Keratinocyte (primary cell): Measurements from ENCODE around the gene TGM4. TPM values are rescaled to one million over a fixed set of nuclear protein-coding genes. Genes with fewer than 3 reads are reported as not detected.

ENCODE experiments used
- DNase-seq: peaks from one replicate; pipeline ENCODE4 v3.0.0-alpha.2; 2011; ENCODE audit warnings: low read depth, missing footprints, low spot score
- FAIRE-seq: peaks from 2 replicates; lab custom pipeline; 2011; peaks lifted over from hg19 to GRCh38; lab: Jason Lieb, UNC
- H2AFZ ChIP-seq: 2 replicates; pipeline ENCODE4 v1.6.0; 2012; ENCODE audit warnings: low read length, control low read depth, inconsistent platforms; ENCODE audit not compliant: control insufficient read depth
- H3K27ac ChIP-seq: 2 replicates; pipeline ENCODE4 v1.5.1; 2011; ENCODE audit warnings: low read length; ENCODE audit not compliant: control insufficient read depth, insufficient read depth
- H3K27me3 ChIP-seq: 3 replicates; pipeline ENCODE4 v1.6.0; 2011; ENCODE audit warnings: low read length; ENCODE audit not compliant: control insufficient read depth, insufficient read depth; ENCODE audit errors: extremely low read depth
- H3K36me3 ChIP-seq, 2 experiments: 2 replicates in 1 of 2; 3 replicates in 1 of 2; pipeline ENCODE4 v1.5.1; 2011; ENCODE audit warnings: low read length in 2 of 2, mild to moderate bottlenecking in 1 of 2; ENCODE audit not compliant: control insufficient read depth in 2 of 2, insufficient read depth in 2 of 2; ENCODE audit errors: extremely low read depth in 1 of 2
- H3K4me1 ChIP-seq: 3 replicates; pipeline ENCODE4 v1.5.1; 2011; ENCODE audit warnings: low read length; ENCODE audit not compliant: control insufficient read depth, insufficient read depth; ENCODE audit errors: extremely low read depth
- H3K4me2 ChIP-seq: 3 replicates; pipeline ENCODE4 v1.6.0; 2011; ENCODE audit warnings: low read depth, low read length; ENCODE audit not compliant: control insufficient read depth, insufficient read depth; ENCODE audit errors: extremely low read depth
- H3K4me3 ChIP-seq, 3 experiments: fragments of 200-600 bp in 1 of 3; sonication (generic) in 1 of 3; 2 replicates in 2 of 3; 3 replicates in 1 of 3; pipeline ENCODE4 v1.5.1; 2011 to 2016; ENCODE audit warnings: low read length in 3 of 3, mild to moderate bottlenecking in 3 of 3, control low read depth in 2 of 3, inconsistent platforms in 1 of 3, low read depth in 1 of 3, mixed read lengths in 1 of 3, mixed run types in 1 of 3, moderate library complexity in 1 of 3; ENCODE audit not compliant: control insufficient read depth in 2 of 3, insufficient read depth in 2 of 3; ENCODE audit errors: extremely low read depth in 1 of 3
- H3K79me2 ChIP-seq: 2 replicates; pipeline ENCODE4 v1.6.0; 2012; ENCODE audit warnings: low read length; ENCODE audit not compliant: control insufficient read depth, insufficient read depth
- H3K9ac ChIP-seq: 3 replicates; pipeline ENCODE4 v1.6.0; 2011; ENCODE audit warnings: low read length; ENCODE audit not compliant: control insufficient read depth, insufficient read depth; ENCODE audit errors: extremely low read depth
- H3K9me1 ChIP-seq: 3 replicates; pipeline ENCODE4 v1.6.0; 2011; ENCODE audit warnings: low read length; ENCODE audit not compliant: control insufficient read depth, insufficient read depth; ENCODE audit errors: extremely low read depth
- H3K9me3 ChIP-seq: 2 replicates; pipeline ENCODE4 v1.5.1; 2012; ENCODE audit warnings: low read depth, low read length; ENCODE audit not compliant: control insufficient read depth
- H4K20me1 ChIP-seq: 3 replicates; pipeline ENCODE4 v1.6.0; 2011; ENCODE audit warnings: low read length; ENCODE audit not compliant: control insufficient read depth, insufficient read depth; ENCODE audit errors: extremely low read depth
- EZH2 ChIP-seq: IDR thresholded peaks from one replicate; pipeline ENCODE4 v1.6.1; 2012; ENCODE audit warnings: inconsistent platforms, mild to moderate bottlenecking, low read length, moderate library complexity
- dilution Hi-C: fragments of 300-500 bp; cut with MboI; formaldehyde crosslinking; loops from one replicate; pipeline ENCODE4 v1.7.0; 2020; ENCODE audit warnings: low sequenced_read_pairs; ENCODE audit not compliant: extremely low pct_ligation_motif_present
- polyA plus RNA-seq, 5 experiments: library from polyadenylated mRNA; depleted of rRNA in 3 of 5; stranded (reverse) in 3 of 5; stranded (forward) in 1 of 5; unstranded in 1 of 5; fragments of >200 nt; gene quantifications; 1 replicate in 1 of 5; 2 replicates in 3 of 5; 3 replicates in 1 of 5; pipeline versions ENCODE4 v1.2.1 to v1.2.3, GENCODE V29; 2011 to 2012; ENCODE audit warnings: missing spikeins in 2 of 5, low read depth in 1 of 5, low replicate concordance in 1 of 5
- TF ChIP-seq, protein P1 (sequence below), 3 experiments: IDR thresholded peaks in 1 of 3; conservative IDR thresholded peaks in 1 of 3; optimal IDR thresholded peaks in 1 of 3; 2 replicates in 2 of 3; 3 replicates in 1 of 3; pipeline versions ENCODE3 to v1.5.1; 2011; ENCODE audit warnings: low read length in 3 of 3, mild to moderate bottlenecking in 3 of 3, moderate library complexity in 2 of 3, control low read depth in 1 of 3, inconsistent platforms in 1 of 3; ENCODE audit not compliant: insufficient read depth in 2 of 3; ENCODE audit errors: extremely low read depth in 1 of 3

TGM4 gene
- polyA plus RNA-seq, 1 donor (not counting 4 experiments of a cell fraction or from before 2014, with no cell fraction given) = 1.3 TPM

DNA sequence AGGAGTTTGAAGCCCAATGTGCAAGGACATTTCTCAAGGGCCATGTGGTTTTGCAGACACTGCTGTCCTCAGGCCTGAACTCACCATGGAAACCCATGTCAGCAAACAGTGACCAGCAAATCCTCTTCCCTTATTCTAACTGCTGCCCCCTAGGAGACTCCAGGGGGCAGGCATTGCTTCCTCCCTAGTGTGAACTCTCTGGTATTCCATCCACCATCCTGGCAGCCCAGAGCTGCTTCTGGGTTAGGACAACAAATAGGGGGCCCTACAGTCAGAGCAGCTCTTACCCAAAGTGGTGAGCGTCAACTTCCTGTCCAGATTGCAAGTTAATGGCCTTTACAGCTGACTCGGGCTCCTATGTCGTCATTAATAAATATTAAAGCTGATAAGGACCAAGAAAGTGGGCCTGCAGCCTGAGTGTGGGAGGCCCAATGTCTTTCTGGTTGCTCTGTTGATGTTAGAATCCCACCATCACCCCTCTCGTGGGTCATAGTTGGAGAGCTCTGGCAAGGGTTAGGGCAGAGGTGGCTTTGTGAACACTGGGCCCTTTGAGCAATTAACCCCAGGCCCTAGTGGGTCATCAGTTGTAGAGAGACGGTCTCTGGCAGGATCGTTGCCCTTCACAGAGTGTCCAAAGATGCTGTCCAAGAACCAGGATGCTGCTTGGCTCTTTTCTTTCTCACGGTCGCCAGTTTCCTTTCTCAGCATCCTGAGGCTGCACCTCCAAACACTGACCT, 41.5 kb downstream of the TGM4 start:
- Histone ChIP-seq H3K9me3 (no peaks in the 10 kb centered on the region), H3K4me3 (no peak overlapping the region), H3K27ac (no peak overlapping the region), H3K36me3 (peaks cover 8 to 14% of the 10 kb centered on the region in 2 experiments), H3K27me3 (no peaks in the 10 kb centered on the region), H3K79me2 (no peaks in the 10 kb centered on the region), H2AFZ (no peak overlapping the region), H4K20me1 (no peaks in the 10 kb centered on the region), H3K4me2 (no peak overlapping the region), H3K9me1 (no peaks in the 10 kb centered on the region), H3K4me1 (no peaks in the 10 kb centered on the region), H3K9ac (no peak overlapping the region)
- TF ChIP-seq, protein P1, sequence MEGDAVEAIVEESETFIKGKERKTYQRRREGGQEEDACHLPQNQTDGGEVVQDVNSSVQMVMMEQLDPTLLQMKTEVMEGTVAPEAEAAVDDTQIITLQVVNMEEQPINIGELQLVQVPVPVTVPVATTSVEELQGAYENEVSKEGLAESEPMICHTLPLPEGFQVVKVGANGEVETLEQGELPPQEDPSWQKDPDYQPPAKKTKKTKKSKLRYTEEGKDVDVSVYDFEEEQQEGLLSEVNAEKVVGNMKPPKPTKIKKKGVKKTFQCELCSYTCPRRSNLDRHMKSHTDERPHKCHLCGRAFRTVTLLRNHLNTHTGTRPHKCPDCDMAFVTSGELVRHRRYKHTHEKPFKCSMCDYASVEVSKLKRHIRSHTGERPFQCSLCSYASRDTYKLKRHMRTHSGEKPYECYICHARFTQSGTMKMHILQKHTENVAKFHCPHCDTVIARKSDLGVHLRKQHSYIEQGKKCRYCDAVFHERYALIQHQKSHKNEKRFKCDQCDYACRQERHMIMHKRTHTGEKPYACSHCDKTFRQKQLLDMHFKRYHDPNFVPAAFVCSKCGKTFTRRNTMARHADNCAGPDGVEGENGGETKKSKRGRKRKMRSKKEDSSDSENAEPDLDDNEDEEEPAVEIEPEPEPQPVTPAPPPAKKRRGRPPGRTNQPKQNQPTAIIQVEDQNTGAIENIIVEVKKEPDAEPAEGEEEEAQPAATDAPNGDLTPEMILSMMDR (optimal IDR thresholded peaks at IDR 0.05 in 1 of 3, IDR thresholded peaks at IDR 0.05 in 1 of 3, conservative IDR thresholded peaks at IDR 0.05 in 1 of 3; ENCODE audit: extremely low read depth in 1 of 3, insufficient read depth in 2 of 3, low read length in 3 of 3) = no peak
- TF ChIP-seq EZH2 = no peak
- no peak for DNase-seq
- FAIRE-seq = no peak
- dilution Hi-C loops = no loop called here

DNA sequence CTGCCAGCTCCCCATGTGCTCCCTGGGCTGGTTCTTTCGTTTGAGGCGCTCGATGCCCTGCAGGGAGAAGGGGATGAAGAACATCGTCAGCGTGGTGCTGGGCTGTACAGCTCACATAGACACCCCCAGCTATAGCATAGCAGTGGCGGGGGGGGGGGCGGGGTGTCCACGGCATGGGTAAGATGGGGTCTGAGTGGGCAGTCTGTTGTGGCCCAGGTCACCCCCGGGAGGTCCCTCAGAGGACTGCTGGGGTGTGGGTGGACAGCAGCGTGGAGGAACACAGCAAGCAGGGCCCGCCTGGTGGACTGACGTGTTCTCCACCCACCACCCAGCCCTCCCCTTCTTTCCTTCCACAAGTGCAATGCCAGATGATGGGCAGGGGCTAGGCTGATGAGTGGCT, 43.7 kb downstream of the TGM4 start:
- no peak for TF ChIP-seq EZH2
- TF ChIP-seq, protein P1 (optimal IDR thresholded peaks at IDR 0.05 in 1 of 3, IDR thresholded peaks at IDR 0.05 in 1 of 3, conservative IDR thresholded peaks at IDR 0.05 in 1 of 3; ENCODE audit: extremely low read depth in 1 of 3, insufficient read depth in 2 of 3, low read length in 3 of 3) = no peak
- Histone ChIP-seq H4K20me1 (no peaks in the 10 kb centered on the region), H3K36me3 (peaks cover 10 to 20% of the 10 kb centered on the region in 2 experiments), H3K4me3 (no peak overlapping the region), H3K27ac (no peak overlapping the region), H3K27me3 (no peaks in the 10 kb centered on the region), H3K4me1 (no peaks in the 10 kb centered on the region), H3K9me3 (no peaks in the 10 kb centered on the region), H2AFZ (no peak overlapping the region), H3K4me2 (no peak overlapping the region), H3K79me2 (no peaks in the 10 kb centered on the region), H3K9me1 (no peaks in the 10 kb centered on the region), H3K9ac (no peak overlapping the region)
- dilution Hi-C loops = no loop called here
- DNase-seq (no peak), FAIRE-seq (no peak)
